ENCODE measurements around the gene BACE2. TPM values are rescaled to one million over a fixed set of nuclear protein-coding genes. Genes with fewer than 3 reads are reported as not detected.
"Not testable (repeated sequence)": the region's sequence is repeated elsewhere in the genome, so short reads cannot be mapped to it uniquely, and the experiment has no call there.

The BACE2 gene
- polyA plus RNA-seq, 3 donors = 18.3 to 36.4 (median 19.9) TPM

GRCh38 chr21:41228492-41228891 is 60.5 kb downstream of the BACE2 start:
- no peak overlapping the region for H3K27ac ChIP-seq (ENCODE audit: low read depth, low read length)
- 79 to 91% (median 88%) methylated on average over 5 of the region's 5 CpGs for WGBS, 3 donors

- no peak overlapping the region for H3K27ac ChIP-seq (ENCODE audit: low read depth, low read length)
These were observed 61.0 kb downstream of the BACE2 start for GRCh38 chr21:41228958-41229357.

GRCh38 chr21:41229509-41230248 is 61.7 kb downstream of the BACE2 start:
- no peak overlapping the region for H3K27ac ChIP-seq (ENCODE audit: low read depth, low read length)
- WGBS, 3 donors = 90 to 94% (median 93%) methylated on average over 10 of the region's 10 CpGs

More at GRCh38 chr21:41228958-41229357, 61.0 kb downstream of the BACE2 start:
- 84 to 87% (median 84%) methylated on average over 7 of the region's 7 CpGs for WGBS, 3 donors

- no peak overlapping the region for H3K27ac ChIP-seq (ENCODE audit: low read depth, low read length)
- WGBS, 3 donors = 84 to 89% (median 87%) methylated on average over 4 of the region's 4 CpGs
These were observed 62.5 kb downstream of the BACE2 start for GRCh38 chr21:41230497-41230896.

GRCh38 chr21:41231060-41231459 is 63.1 kb downstream of the BACE2 start:
- no peak overlapping the region for H3K27ac ChIP-seq (ENCODE audit: low read depth, low read length)
- WGBS, 3 donors = 87 to 92% (median 88%) methylated on average over 6 of the region's 6 CpGs

- no peak overlapping the region for H3K27ac ChIP-seq (ENCODE audit: low read depth, low read length)
- 84 to 94% (median 84%) methylated on average over 10 of the region's 10 CpGs for WGBS, 3 donors
These were observed 64.1 kb downstream of the BACE2 start for GRCh38 chr21:41232013-41232412.

- no peak overlapping the region for H3K27ac ChIP-seq (ENCODE audit: low read depth, low read length)
- WGBS, 3 donors = 87 to 92% (median 88%) methylated on average over 6 of the region's 6 CpGs
These were observed 66.0 kb downstream of the BACE2 start for GRCh38 chr21:41233916-41234315.

GRCh38 chr21:41234569-41234968 is 66.6 kb downstream of the BACE2 start:
- WGBS, 3 donors = 87 to 89% (median 89%) methylated on average over 5 of the region's 5 CpGs
- no peak overlapping the region for H3K27ac ChIP-seq (ENCODE audit: low read depth, low read length)

- 68 to 70% (median 68%) methylated on average over 3 of the region's 3 CpGs for WGBS, 3 donors
- no peak overlapping the region for H3K27ac ChIP-seq (ENCODE audit: low read depth, low read length)
These were observed 67.2 kb downstream of the BACE2 start for GRCh38 chr21:41235201-41235600.

GRCh38 chr21:41236352-41236973 is 68.5 kb downstream of the BACE2 start:
- 94 to 96% (median 94%) methylated on average over 16 of the region's 16 CpGs for WGBS, 3 donors

GRCh38 chr21:41238081-41238796 is 70.3 kb downstream of the BACE2 start:
- WGBS, 3 donors = 76 to 88% (median 81%) methylated on average over 10 of the region's 10 CpGs
- H3K27ac ChIP-seq (ENCODE audit: low read depth, low read length) = not testable (repeated sequence)

More at GRCh38 chr21:41236352-41236973, 68.5 kb downstream of the BACE2 start:
- no peak overlapping the region for H3K27ac ChIP-seq (ENCODE audit: low read depth, low read length)

GRCh38 chr21:41240040-41240439 is 72.1 kb downstream of the BACE2 start:
- 91 to 94% (median 94%) methylated on average over 3 of the region's 3 CpGs for WGBS, 3 donors
- no peak overlapping the region for H3K27ac ChIP-seq (ENCODE audit: low read depth, low read length)

GRCh38 chr21:41241341-41241740 is 73.4 kb downstream of the BACE2 start:
- no peak overlapping the region for H3K27ac ChIP-seq (ENCODE audit: low read depth, low read length)
- 71 to 85% (median 79%) methylated on average over 8 of the region's 8 CpGs for WGBS, 3 donors

- no peak overlapping the region for H3K27ac ChIP-seq (ENCODE audit: low read depth, low read length)
- 78 to 88% (median 80%) methylated on average over 8 of the region's 8 CpGs for WGBS, 3 donors
These were observed 74.4 kb downstream of the BACE2 start for GRCh38 chr21:41242238-41242829.

- 93 to 95% (median 95%) methylated on average over 7 of the region's 7 CpGs for WGBS, 3 donors
These were observed 75.1 kb downstream of the BACE2 start for GRCh38 chr21:41243107-41243506.

GRCh38 chr21:41244266-41244880 is 76.4 kb downstream of the BACE2 start:
- WGBS, 3 donors = 85 to 91% (median 89%) methylated on average over 8 of the region's 8 CpGs
- not testable (repeated sequence) for H3K27ac ChIP-seq (ENCODE audit: low read depth, low read length)

More at GRCh38 chr21:41243107-41243506, 75.1 kb downstream of the BACE2 start:
- H3K27ac ChIP-seq (ENCODE audit: low read depth, low read length) = no peak overlapping the region

GRCh38 chr21:41245509-41246135 is 77.7 kb downstream of the BACE2 start:
- 94 to 96% (median 94%) methylated on average over 20 of the region's 20 CpGs for WGBS, 3 donors
- no peak overlapping the region for H3K27ac ChIP-seq (ENCODE audit: low read depth, low read length)

- H3K27ac ChIP-seq (ENCODE audit: low read depth, low read length) = no peak overlapping the region
- WGBS, 3 donors = 93 to 96% (median 95%) methylated on average over 13 of the region's 13 CpGs
These were observed 78.8 kb downstream of the BACE2 start for GRCh38 chr21:41246808-41247207.

Measured in adipose tissue (tissue), 3 donors.